ENCODE measurements around the gene DNM3. TPM values are rescaled to one million over a fixed set of nuclear protein-coding genes. Genes with fewer than 3 reads are reported as not detected.

DNM3 gene
- total and polyA plus RNA-seq, 12 donors: 7.2 to 78.6 (median 18.4) TPM

- 83 to 100% (median 93%) methylated on average over 1 of the region's 1 CpG for WGBS, 4 donors
- no peak for DNase-seq
- Histone ChIP-seq H3K9me3 (replicated peaks in 1 of 3) (peaks cover 0 to 8% (median 5%) of the 10 kb centered on the region in 3 donors), H3K27ac (no peak overlapping the region), H3K27me3 (no peaks in the 10 kb centered on the region), H3K4me1 (replicated peaks in 1 of 2) (peaks cover 0 to 6% of the 10 kb centered on the region in 2 donors), H3K36me3 (replicated peaks in 1 of 2) (no peaks in the 10 kb centered on the region), H3K4me3 (no peak overlapping the region)
- TF ChIP-seq POLR2A (IDR thresholded peaks at IDR 0.05) (no peak), CTCF (IDR thresholded peaks at IDR 0.05) (no peak)
- intact Hi-C loops (cut with DNase I): loop anchor here in 1 of 2 donors (10.0 kb wide), 1 partner anchor 399 kb away; no protein-coding TSS in a partner anchor
Observed at GRCh38 chr1:172005856-172006255, 164.6 kb downstream of the DNM3 start.

- Histone ChIP-seq H3K27ac (no peak overlapping the region), H3K36me3 (replicated peaks in 1 of 2) (no peaks in the 10 kb centered on the region), H3K9me3 (replicated peaks in 1 of 3) (peaks cover 0 to 8% (median 5%) of the 10 kb centered on the region in 3 donors), H3K4me1 (replicated peaks in 1 of 2) (peaks cover 0 to 6% of the 10 kb centered on the region in 2 donors), H3K27me3 (no peaks in the 10 kb centered on the region), H3K4me3 (no peak overlapping the region)
- no peak for DNase-seq
- intact Hi-C loops (cut with DNase I): loop anchor here in 1 of 2 donors (10.0 kb wide), 1 partner anchor 398 kb away; no protein-coding TSS in a partner anchor
- TF ChIP-seq POLR2A (IDR thresholded peaks at IDR 0.05) (no peak), CTCF (IDR thresholded peaks at IDR 0.05) (no peak)
Observed at GRCh38 chr1:172006660-172007059, 165.4 kb downstream of the DNM3 start.

- H3K9me3 ChIP-seq (replicated peaks in 1 of 3): peaks cover 0 to 12% (median 0%) of the 10 kb centered on the region in 3 donors
- TF ChIP-seq CTCF (IDR thresholded peaks at IDR 0.05) (no peak), POLR2A (IDR thresholded peaks at IDR 0.05) (no peak)
- no peaks in the 10 kb centered on the region for H3K36me3 ChIP-seq (replicated peaks in 1 of 2)
- H3K4me3 ChIP-seq: no peak overlapping the region
- DNase-seq: no peak
- H3K27me3 ChIP-seq: no peaks in the 10 kb centered on the region
- H3K27ac ChIP-seq: no peak overlapping the region
- intact Hi-C loops (cut with DNase I): no loop called here
- 45 to 100% (median 92%) methylated on average over 1 of the region's 1 CpG for WGBS, 4 donors
- no peaks in the 10 kb centered on the region for H3K4me1 ChIP-seq (replicated peaks in 1 of 2)
Observed at GRCh38 chr1:172018727-172019311, 177.5 kb downstream of the DNM3 start.

GRCh38 chr1:172019976-172020375 is 178.7 kb downstream of the DNM3 start:
- no peaks in the 10 kb centered on the region for H3K36me3 ChIP-seq (replicated peaks in 1 of 2)

More at GRCh38 chr1:172019976-172020375, 178.7 kb downstream of the DNM3 start:
- Histone ChIP-seq H3K9me3 (replicated peaks in 1 of 3) (peaks cover 0 to 11% (median 0%) of the 10 kb centered on the region in 3 donors), H3K4me1 (replicated peaks in 1 of 2) (no peaks in the 10 kb centered on the region), H3K4me3 (no peak overlapping the region), H3K27me3 (no peaks in the 10 kb centered on the region), H3K27ac (no peak overlapping the region)
- DNase-seq: no peak
- WGBS, 4 donors: 92 to 97% (median 94%) methylated on average over 3 of the region's 3 CpGs
- no peak for TF ChIP-seq POLR2A (IDR thresholded peaks at IDR 0.05)
- TF ChIP-seq CTCF (IDR thresholded peaks at IDR 0.05): no peak
- intact Hi-C loops (cut with DNase I): no loop called here

Data from adrenal gland (tissue), 12 donors.